ENCODE data around the gene ETS1. TPM values are rescaled to one million over a fixed set of nuclear protein-coding genes. Genes with fewer than 3 reads are reported as not detected.

ETS1 gene
- polyA plus RNA-seq, 2 of the 4 experiments (the other 2 are of a cell fraction), result 14.5 to 18.8 TPM

DNA sequence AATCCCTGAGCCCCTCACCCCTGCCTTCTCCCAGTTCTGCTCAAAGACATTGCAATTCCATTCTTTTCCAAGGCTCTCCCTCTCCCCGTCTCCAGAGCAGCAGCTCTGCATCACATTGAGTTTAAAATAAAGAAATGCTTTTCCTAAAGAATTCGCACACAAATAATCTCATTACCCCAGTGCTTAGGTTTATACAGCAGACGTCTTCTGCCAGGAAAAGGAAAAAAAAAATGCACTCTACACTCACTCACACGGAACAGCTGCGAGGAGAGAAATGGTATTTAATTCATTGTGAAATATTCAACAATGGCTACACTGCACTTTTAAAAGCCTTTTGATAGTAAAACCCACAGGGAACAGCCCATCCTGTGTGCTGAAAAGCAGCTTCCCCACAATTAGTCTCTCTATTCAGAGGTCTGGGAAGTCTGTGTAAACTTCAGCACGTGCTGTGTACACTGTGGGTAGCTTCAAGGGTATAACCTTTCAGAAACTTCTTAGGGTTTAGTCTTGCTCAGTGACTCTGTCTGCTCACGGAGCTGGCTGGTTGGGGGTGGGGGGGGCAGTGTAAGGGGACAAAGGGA is 42.8 kb downstream of the ETS1 start:
- ATAC-seq, result no peak
- H3K4me2 ChIP-seq, result no peak overlapping the region
- CTCF ChIA-PET, result interaction anchor here (1.0 kb wide), 1 partner anchor 8 kb away, joined by 3 read pairs; no protein-coding TSS in a partner anchor

GRCh38 chr11:128540469-128540868 is 46.9 kb downstream of the ETS1 start:
- no peak overlapping the region for H3K27ac ChIP-seq
- 81% methylated on average over 6 of the region's 6 CpGs for WGBS (ENCODE audit: missing lambda C conversion rate)
- no peak overlapping the region for H3K4me2 ChIP-seq
- POLR2A ChIA-PET, result no interaction called here
- H3K4me1 ChIP-seq, result peaks cover 7% of the 10 kb centered on the region; the same call in 2 of the 3 replicates
- no peak for FAIRE-seq
- DNase-seq (ENCODE audit: low read depth in 1 of 2, low spot score in 1 of 2), result no peak
- TF ChIP-seq, protein P1, sequence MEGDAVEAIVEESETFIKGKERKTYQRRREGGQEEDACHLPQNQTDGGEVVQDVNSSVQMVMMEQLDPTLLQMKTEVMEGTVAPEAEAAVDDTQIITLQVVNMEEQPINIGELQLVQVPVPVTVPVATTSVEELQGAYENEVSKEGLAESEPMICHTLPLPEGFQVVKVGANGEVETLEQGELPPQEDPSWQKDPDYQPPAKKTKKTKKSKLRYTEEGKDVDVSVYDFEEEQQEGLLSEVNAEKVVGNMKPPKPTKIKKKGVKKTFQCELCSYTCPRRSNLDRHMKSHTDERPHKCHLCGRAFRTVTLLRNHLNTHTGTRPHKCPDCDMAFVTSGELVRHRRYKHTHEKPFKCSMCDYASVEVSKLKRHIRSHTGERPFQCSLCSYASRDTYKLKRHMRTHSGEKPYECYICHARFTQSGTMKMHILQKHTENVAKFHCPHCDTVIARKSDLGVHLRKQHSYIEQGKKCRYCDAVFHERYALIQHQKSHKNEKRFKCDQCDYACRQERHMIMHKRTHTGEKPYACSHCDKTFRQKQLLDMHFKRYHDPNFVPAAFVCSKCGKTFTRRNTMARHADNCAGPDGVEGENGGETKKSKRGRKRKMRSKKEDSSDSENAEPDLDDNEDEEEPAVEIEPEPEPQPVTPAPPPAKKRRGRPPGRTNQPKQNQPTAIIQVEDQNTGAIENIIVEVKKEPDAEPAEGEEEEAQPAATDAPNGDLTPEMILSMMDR (IDR thresholded peaks at IDR 0.05), result no peak
- TF ChIP-seq ELK1 (IDR thresholded peaks at IDR 0.05; ENCODE audit: low read depth, low read length) (no peak), FOXS1 (CRISPR knock-in tag; IDR thresholded peaks at IDR 0.05) (no peak), CEBPB (IDR thresholded peaks at IDR 0.05) (no peak), RFX5 (IDR thresholded peaks at IDR 0.05) (no peak)
- CTCF ChIA-PET, result interaction anchor here (0.6 kb wide), 1 partner anchor 249 kb away, joined by 3 read pairs; no protein-coding TSS in a partner anchor
- H3K9me3 ChIP-seq, result no peaks in the 10 kb centered on the region
- no peak overlapping the region for H3K4me3 ChIP-seq
- no peak for ATAC-seq

More for the DNA sequence above, 42.8 kb downstream of the ETS1 start:
- no peak overlapping the region for H3K4me3 ChIP-seq
- no peak for TF ChIP-seq HOXB5 (CRISPR knock-in tag; IDR thresholded peaks at IDR 0.05)
- no peak for TF ChIP-seq CEBPB (IDR thresholded peaks at IDR 0.05)
- no peak for TF ChIP-seq EP300 (IDR thresholded peaks at IDR 0.05)
- TF ChIP-seq, protein P2, sequence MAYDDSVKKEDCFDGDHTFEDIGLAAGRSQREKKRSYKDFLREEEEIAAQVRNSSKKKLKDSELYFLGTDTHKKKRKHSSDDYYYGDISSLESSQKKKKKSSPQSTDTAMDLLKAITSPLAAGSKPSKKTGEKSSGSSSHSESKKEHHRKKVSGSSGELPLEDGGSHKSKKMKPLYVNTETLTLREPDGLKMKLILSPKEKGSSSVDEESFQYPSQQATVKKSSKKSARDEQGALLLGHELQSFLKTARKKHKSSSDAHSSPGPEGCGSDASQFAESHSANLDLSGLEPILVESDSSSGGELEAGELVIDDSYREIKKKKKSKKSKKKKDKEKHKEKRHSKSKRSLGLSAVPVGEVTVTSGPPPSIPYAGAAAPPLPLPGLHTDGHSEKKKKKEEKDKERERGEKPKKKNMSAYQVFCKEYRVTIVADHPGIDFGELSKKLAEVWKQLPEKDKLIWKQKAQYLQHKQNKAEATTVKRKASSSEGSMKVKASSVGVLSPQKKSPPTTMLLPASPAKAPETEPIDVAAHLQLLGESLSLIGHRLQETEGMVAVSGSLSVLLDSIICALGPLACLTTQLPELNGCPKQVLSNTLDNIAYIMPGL (CRISPR knock-in tag; IDR thresholded peaks at IDR 0.05; ENCODE audit: borderline replicate concordance), result no peak
- no peak for TF ChIP-seq HOXB13 (CRISPR knock-in tag; IDR thresholded peaks at IDR 0.05; ENCODE audit: low read depth)
- no peak for TF ChIP-seq ZFP36 (IDR thresholded peaks at IDR 0.05; ENCODE audit: borderline replicate concordance, partially characterized antibody)
- no peak for TF ChIP-seq RAD21 (conservative IDR thresholded peaks at IDR 0.05 in 1 of 2, IDR thresholded peaks at IDR 0.05 in 1 of 2)
- TF ChIP-seq MAFK (IDR thresholded peaks at IDR 0.05; ENCODE audit: partially characterized antibody), result no peak
- TF ChIP-seq ELK1 (IDR thresholded peaks at IDR 0.05; ENCODE audit: low read depth, low read length), result no peak
- no peak for TF ChIP-seq TP53 (CRISPR knock-in tag; IDR thresholded peaks at IDR 0.05)
- TF ChIP-seq MAX (IDR thresholded peaks at IDR 0.05), result no peak
- no peak for TF ChIP-seq ZC3H11A (IDR thresholded peaks at IDR 0.05)
- TF ChIP-seq, protein P3, sequence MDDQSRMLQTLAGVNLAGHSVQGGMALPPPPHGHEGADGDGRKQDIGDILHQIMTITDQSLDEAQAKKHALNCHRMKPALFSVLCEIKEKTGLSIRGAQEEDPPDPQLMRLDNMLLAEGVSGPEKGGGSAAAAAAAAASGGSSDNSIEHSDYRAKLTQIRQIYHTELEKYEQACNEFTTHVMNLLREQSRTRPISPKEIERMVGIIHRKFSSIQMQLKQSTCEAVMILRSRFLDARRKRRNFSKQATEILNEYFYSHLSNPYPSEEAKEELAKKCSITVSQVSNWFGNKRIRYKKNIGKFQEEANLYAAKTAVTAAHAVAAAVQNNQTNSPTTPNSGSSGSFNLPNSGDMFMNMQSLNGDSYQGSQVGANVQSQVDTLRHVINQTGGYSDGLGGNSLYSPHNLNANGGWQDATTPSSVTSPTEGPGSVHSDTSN (IDR thresholded peaks at IDR 0.05), result no peak
- no peak for TF ChIP-seq ZNF302 (CRISPR knock-in tag; IDR thresholded peaks at IDR 0.05)
- TF ChIP-seq EHF (CRISPR knock-in tag; IDR thresholded peaks at IDR 0.05), result no peak
- no peak for TF ChIP-seq FOSB (CRISPR knock-in tag; IDR thresholded peaks at IDR 0.05)
- DNase-seq (ENCODE audit: low read depth in 1 of 2, low spot score in 1 of 2), result no peak
- no peaks in the 10 kb centered on the region for H3K9me3 ChIP-seq
- POLR2A ChIA-PET, result no interaction called here
- H3K27ac ChIP-seq, result no peak overlapping the region
- no peaks in the 10 kb centered on the region for H3K4me1 ChIP-seq
- no peak for FAIRE-seq
- WGBS (ENCODE audit: missing lambda C conversion rate), result 71% methylated on average over 6 of the region's 7 CpGs

Measured in A549 (cell line).